SW 1271 (cell line): ENCODE data around the gene CCL4.

Source experiments
- DNase-seq, 2 experiments: peaks; one replicate each; lab custom pipeline; 2025; lab: John Stamatoyannopoulos, UW

Gene CCL4

GRCh38 chr17:36144981-36145729 is 41.5 kb downstream of the CCL4 start:
- DNase-seq = no peak

GRCh38 chr17:36147601-36148000 is 44.0 kb downstream of the CCL4 start:
- no peak for DNase-seq

GRCh38 chr17:36148559-36149295 is 45.1 kb downstream of the CCL4 start:
- DNase-seq = peak in 1 of 2 experiments; percentile 48

- DNase-seq = no peak
These were observed 45.7 kb downstream of the CCL4 start for GRCh38 chr17:36149296-36149820.

GRCh38 chr17:36151891-36152638 is 48.4 kb downstream of the CCL4 start:
- DNase-seq = no peak

GRCh38 chr17:36152639-36153120 is 49.1 kb downstream of the CCL4 start:
- no peak for DNase-seq

- no peak for DNase-seq
These were observed 50.4 kb downstream of the CCL4 start for GRCh38 chr17:36153895-36154610.
